IMR-90 (cell line): ENCODE data around the gene FOXP1. TPM values are rescaled to one million over a fixed set of nuclear protein-coding genes. Genes with fewer than 3 reads are reported as not detected.

Experiments used
- ATAC-seq: fragments of 200-7000 bp; cut with Tn5 transposase; 2 replicates; pipeline ENCODE4 v1.9.1; 2020; ENCODE audit warnings: low read depth, mild to moderate bottlenecking, moderate library complexity
- BruUV-seq: library from RNA; stranded (reverse); fragments of 400-500 nt; replicated peaks from 2 replicates; lab custom pipeline; 2021; lab: Mats Ljungman, UMichigan
- CTCF ChIA-PET: fragments of 300-600 bp; formaldehyde crosslinking; extraction: SDS; loops from one replicate; lab custom pipeline; 2021; ENCODE audit warnings: antibody characterized with exemption; lab: Yijun Ruan, JAX
- POLR2A ChIA-PET: fragments of 300-600 bp; sonication (Branson Sonifier 250); formaldehyde crosslinking; loops from one replicate; lab custom pipeline; 2022; ENCODE audit warnings: antibody characterized with exemption; ENCODE audit not compliant: unreplicated experiment; lab: Charles Lee
- DNase-seq: peaks from one replicate; pipeline ENCODE4 v3.0.0; 2013
- H2AFZ ChIP-seq: replicated peaks from 2 replicates; pipeline ENCODE3; 2013; ENCODE audit warnings: low read length, mild to moderate bottlenecking; ENCODE audit not compliant: poor library complexity
- H2AK5ac ChIP-seq: 2 replicates; pipeline ENCODE4 v1.6.1; 2013; ENCODE audit warnings: low read depth, low read length, inconsistent platforms
- H2AK9ac ChIP-seq: replicated peaks from 2 replicates; pipeline ENCODE3; 2013; ENCODE audit warnings: mild to moderate bottlenecking, low read depth, low read length, moderate library complexity; ENCODE audit not compliant: poor library complexity
- H2BK120ac ChIP-seq: 2 replicates; pipeline ENCODE4 v1.6.1; 2013; ENCODE audit warnings: low read depth, low read length, inconsistent platforms
- H2BK15ac ChIP-seq: 3 replicates; pipeline ENCODE4 v1.6.1; 2013; ENCODE audit warnings: low read depth, low read length, inconsistent platforms
- H2BK20ac ChIP-seq: 2 replicates; pipeline ENCODE4 v1.6.1; 2013; ENCODE audit warnings: low read depth, mild to moderate bottlenecking, inconsistent platforms, low read length, moderate library complexity
- H2BK5ac ChIP-seq: 2 replicates; pipeline ENCODE4 v1.6.1; 2013; ENCODE audit warnings: mild to moderate bottlenecking, low read depth, low read length, inconsistent platforms; ENCODE audit not compliant: poor library complexity, severe bottlenecking
- H3K14ac ChIP-seq: replicated peaks from 2 replicates; pipeline ENCODE4 v1.6.1; 2013; ENCODE audit warnings: low read depth, low read length, inconsistent platforms
- H3K18ac ChIP-seq: 2 replicates; pipeline ENCODE4 v1.6.1; 2013; ENCODE audit warnings: low read depth, low read length, control low read depth
- H3K23ac ChIP-seq: 2 replicates; pipeline ENCODE4 v1.6.1; 2013; ENCODE audit warnings: low read depth, low read length, inconsistent platforms
- H3K27ac ChIP-seq: 2 replicates; pipeline ENCODE4 v1.5.1; 2013; ENCODE audit warnings: mild to moderate bottlenecking, control low read depth, low read length; ENCODE audit not compliant: insufficient read depth
- H3K27me3 ChIP-seq: 2 replicates; pipeline ENCODE4 v1.6.1; 2013; ENCODE audit warnings: low read length; ENCODE audit not compliant: control insufficient read depth, insufficient read depth
- H3K36me3 ChIP-seq: 2 replicates; pipeline ENCODE4 v1.6.1; 2013; ENCODE audit warnings: low read length, mixed read lengths; ENCODE audit not compliant: control insufficient read depth, insufficient read depth
- H3K4ac ChIP-seq: 2 replicates; pipeline ENCODE4 v1.6.1; 2013; ENCODE audit warnings: low read depth, low read length, inconsistent platforms
- H3K4me1 ChIP-seq: 2 replicates; pipeline ENCODE4 v1.6.1; 2013; ENCODE audit warnings: low read length, mixed read lengths; ENCODE audit not compliant: control insufficient read depth, insufficient read depth
- H3K4me2 ChIP-seq: 2 replicates; pipeline ENCODE4 v1.6.1; 2013; ENCODE audit warnings: low read depth, mild to moderate bottlenecking, control low read depth, low read length, moderate library complexity
- H3K4me3 ChIP-seq: 2 replicates; pipeline ENCODE4 v1.5.1; 2013; ENCODE audit warnings: low read depth, mild to moderate bottlenecking, control low read depth, low read length, moderate library complexity; ENCODE audit not compliant: insufficient read depth
- H3K56ac ChIP-seq: 2 replicates; pipeline ENCODE4 v1.6.1; 2013; ENCODE audit warnings: low read length, inconsistent platforms; ENCODE audit not compliant: insufficient read depth; ENCODE audit errors: extremely low read depth
- H3K79me1 ChIP-seq, 2 experiments: 2 replicates each; pipeline ENCODE4 v1.6.1; 2013; ENCODE audit warnings: low read length in 2 of 2, inconsistent platforms in 1 of 2, low read depth in 1 of 2
- H3K9ac ChIP-seq: 2 replicates; pipeline ENCODE4 v1.6.1; 2013; ENCODE audit warnings: low read depth, low read length, control low read depth
- H3K9me1 ChIP-seq: 2 replicates; pipeline ENCODE4 v1.6.1; 2013; ENCODE audit warnings: low read length, inconsistent platforms; ENCODE audit not compliant: insufficient read depth
- H3K9me3 ChIP-seq: 2 replicates; pipeline ENCODE4 v1.6.1; 2013; ENCODE audit warnings: low read length; ENCODE audit not compliant: control insufficient read depth, insufficient read depth
- H4K20me1 ChIP-seq: 2 replicates; pipeline ENCODE4 v1.6.1; 2013; ENCODE audit warnings: low read length, inconsistent platforms; ENCODE audit not compliant: insufficient read depth
- H4K5ac ChIP-seq: 2 replicates; pipeline ENCODE4 v1.6.1; 2013; ENCODE audit warnings: mild to moderate bottlenecking, low read depth, low read length, control low read depth
- H4K8ac ChIP-seq, 2 experiments: 2 replicates each; pipeline ENCODE4 v1.6.1; 2013; ENCODE audit warnings: low read depth in 2 of 2, low read length in 2 of 2, control low read depth in 1 of 2, inconsistent platforms in 1 of 2
- H4K91ac ChIP-seq: 2 replicates; pipeline ENCODE4 v1.6.1; 2013; ENCODE audit warnings: low read depth, low read length, inconsistent platforms; ENCODE audit not compliant: insufficient read depth
- BHLHE40 ChIP-seq: fragments of 150-350 bp; IDR thresholded peaks from 2 replicates; pipeline ENCODE4 v1.6.1; 2016; ENCODE audit warnings: mild to moderate bottlenecking, low read depth, low read length
- MXI1 ChIP-seq: IDR thresholded peaks from 2 replicates; pipeline ENCODE4 v1.6.1; 2012; ENCODE audit warnings: low read depth, mild to moderate bottlenecking, low read length, moderate library complexity, borderline replicate concordance
- NFE2L2 ChIP-seq: fragments of 150-350 bp; IDR thresholded peaks from 2 replicates; pipeline ENCODE4 v1.6.1; 2016; ENCODE audit warnings: low read depth, mild to moderate bottlenecking, low read length
- POLR2A ChIP-seq: IDR thresholded peaks from 2 replicates; pipeline ENCODE4 v1.6.1; 2012; ENCODE audit warnings: mild to moderate bottlenecking, low read depth, low read length
- RAD21 ChIP-seq: IDR thresholded peaks from 2 replicates; pipeline ENCODE4 v1.6.1; 2012; ENCODE audit warnings: low read length, improper control_type of control experiment
- RCOR1 ChIP-seq: IDR thresholded peaks from 2 replicates; pipeline ENCODE4 v1.6.1; 2012; ENCODE audit warnings: mild to moderate bottlenecking, low read length, improper control_type of control experiment; ENCODE audit not compliant: insufficient replicate concordance
- RFX5 ChIP-seq: IDR thresholded peaks from 2 replicates; pipeline ENCODE4 v1.8.0; 2012; ENCODE audit warnings: low read depth, mild to moderate bottlenecking, low read length, moderate library complexity
- SMC3 ChIP-seq: fragments of 150-350 bp; IDR thresholded peaks from 2 replicates; pipeline ENCODE4 v1.6.1; 2016; ENCODE audit warnings: low read depth, mild to moderate bottlenecking, antibody characterized with exemption, low read length, moderate library complexity
- WGBS, 2 experiments: methylation state at CpG; one replicate each; pipeline versions ENCODE4 v1.1.5 to v1.1.7; 2013; ENCODE audit warnings: missing lambda C conversion rate in 2 of 2; ENCODE audit not compliant: insufficient read length in 1 of 2; ENCODE audit errors: extremely low coverage in 2 of 2; 5-methylcytosine and 5-hydroxymethylcytosine counted together
- dilution Hi-C: fragments of 300-500 bp; cut with HindIII; formaldehyde crosslinking; loops from one replicate; pipeline ENCODE4 v1.14.3; 2018; ENCODE audit warnings: low sequenced_read_pairs; ENCODE audit not compliant: unreplicated experiment
- in situ Hi-C: fragments of 300-500 bp; cut with MboI; formaldehyde crosslinking; loops from 3 replicates; pipeline ENCODE4 v1.14.3; 2019; ENCODE audit warnings: low sequenced_read_pairs, inconsistent platforms, mixed read lengths
- intact Hi-C: fragments of 100-400 bp; cut with micrococcal nuclease; formaldehyde crosslinking; loops from 2 replicates; pipeline ENCODE4 v1.10.0; 2022
- polyA plus RNA-seq, 3 experiments: library from polyadenylated mRNA; depleted of rRNA; stranded (reverse); fragments of >200 nt; gene quantifications; 2 replicates each; pipeline ENCODE4 v1.2.3, GENCODE V29; 2012; ENCODE audit warnings: low replicate concordance in 1 of 3
- total RNA-seq: library from RNA; depleted of rRNA; stranded (reverse); fragments of >200 nt; gene quantifications from 2 replicates; pipeline ENCODE4 v1.2.3, GENCODE V29; 2012
- TF ChIP-seq, protein P1 (sequence below): fragments of 150-350 bp; IDR thresholded peaks from 2 replicates; pipeline ENCODE4 v1.6.1; 2017; ENCODE audit warnings: mild to moderate bottlenecking, antibody characterized with exemption, low read length, low read depth
- TF ChIP-seq, protein P2 (sequence below): conservative IDR thresholded peaks from 2 replicates; pipeline ENCODE4 v1.5.1; 2012; ENCODE audit warnings: mild to moderate bottlenecking, low read depth, low read length, improper control_type of control experiment

The FOXP1 gene
- total and polyA plus RNA-seq, 2 of the 4 experiments (the other 2 are of a cell fraction): 37.0 to 132 TPM

DNA sequence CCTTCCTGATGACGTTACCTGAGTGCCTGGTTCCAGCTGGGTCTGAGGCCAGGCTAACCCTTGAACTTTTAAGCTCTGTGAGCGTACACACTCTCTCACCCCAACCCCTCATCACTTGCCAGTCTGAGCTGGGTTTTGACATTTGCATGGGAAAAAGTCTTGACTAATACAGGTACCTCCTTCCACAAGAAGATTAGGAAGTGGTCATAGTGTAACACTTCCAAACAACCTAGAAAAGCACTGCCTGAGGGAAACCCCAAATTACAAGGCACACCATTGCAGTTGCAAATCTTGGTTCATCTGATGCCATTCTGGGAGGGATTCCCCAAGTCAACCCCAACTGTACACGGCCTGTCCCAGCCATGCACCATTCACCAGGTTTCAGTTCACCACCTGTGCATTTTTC, 499.8 kb downstream of the FOXP1 start:
- H3K36me3 ChIP-seq: 0 out of 2 replicates have a peak, but pooled peaks cover 1% of the 10 kb centered on the region
- H3K9me1 ChIP-seq: peaks cover 15% of the 10 kb centered on the region
- no peak overlapping the region for H4K5ac ChIP-seq
- intact Hi-C loops: no loop called here
- H4K20me1 ChIP-seq: peaks cover 10% of the 10 kb centered on the region; the same call in 1 of the 2 replicates
- WGBS, 2 experiments: 100% methylated on average over 1 of the region's 3 CpGs; no CpG with 5 or more reads in 1 of the 2 experiments
- ATAC-seq (no peak), DNase-seq (no peak)
- 0 out of 3 replicates have a peak overlapping the region, but pooled peaks have one; percentile 10 for H2BK15ac ChIP-seq
- H4K8ac ChIP-seq: no peak overlapping the region
- no peak overlapping the region for H3K18ac ChIP-seq
- H4K91ac ChIP-seq: peak overlapping the region; percentile 2; the same call in 1 of the 2 replicates
- dilution Hi-C loops: no loop called here
- H2BK20ac ChIP-seq: peak overlapping the region; percentile 57
- peak overlapping the region; percentile 52 for H3K4ac ChIP-seq
- POLR2A ChIA-PET: no interaction called here
- no peaks in the 10 kb centered on the region for H3K9me3 ChIP-seq
- no peak overlapping the region for H2AK9ac ChIP-seq
- no peak overlapping the region for H3K9ac ChIP-seq
- H3K56ac ChIP-seq: no peak overlapping the region
- TF ChIP-seq BHLHE40 (no peak), RAD21 (no peak), POLR2A (no peak), NFE2L2 (no peak), SMC3 (no peak), RCOR1 (no peak), RFX5 (no peak), MXI1 (no peak)
- TF ChIP-seq, protein P1, sequence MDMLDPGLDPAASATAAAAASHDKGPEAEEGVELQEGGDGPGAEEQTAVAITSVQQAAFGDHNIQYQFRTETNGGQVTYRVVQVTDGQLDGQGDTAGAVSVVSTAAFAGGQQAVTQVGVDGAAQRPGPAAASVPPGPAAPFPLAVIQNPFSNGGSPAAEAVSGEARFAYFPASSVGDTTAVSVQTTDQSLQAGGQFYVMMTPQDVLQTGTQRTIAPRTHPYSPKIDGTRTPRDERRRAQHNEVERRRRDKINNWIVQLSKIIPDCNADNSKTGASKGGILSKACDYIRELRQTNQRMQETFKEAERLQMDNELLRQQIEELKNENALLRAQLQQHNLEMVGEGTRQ: no peak
- TF ChIP-seq, protein P2, sequence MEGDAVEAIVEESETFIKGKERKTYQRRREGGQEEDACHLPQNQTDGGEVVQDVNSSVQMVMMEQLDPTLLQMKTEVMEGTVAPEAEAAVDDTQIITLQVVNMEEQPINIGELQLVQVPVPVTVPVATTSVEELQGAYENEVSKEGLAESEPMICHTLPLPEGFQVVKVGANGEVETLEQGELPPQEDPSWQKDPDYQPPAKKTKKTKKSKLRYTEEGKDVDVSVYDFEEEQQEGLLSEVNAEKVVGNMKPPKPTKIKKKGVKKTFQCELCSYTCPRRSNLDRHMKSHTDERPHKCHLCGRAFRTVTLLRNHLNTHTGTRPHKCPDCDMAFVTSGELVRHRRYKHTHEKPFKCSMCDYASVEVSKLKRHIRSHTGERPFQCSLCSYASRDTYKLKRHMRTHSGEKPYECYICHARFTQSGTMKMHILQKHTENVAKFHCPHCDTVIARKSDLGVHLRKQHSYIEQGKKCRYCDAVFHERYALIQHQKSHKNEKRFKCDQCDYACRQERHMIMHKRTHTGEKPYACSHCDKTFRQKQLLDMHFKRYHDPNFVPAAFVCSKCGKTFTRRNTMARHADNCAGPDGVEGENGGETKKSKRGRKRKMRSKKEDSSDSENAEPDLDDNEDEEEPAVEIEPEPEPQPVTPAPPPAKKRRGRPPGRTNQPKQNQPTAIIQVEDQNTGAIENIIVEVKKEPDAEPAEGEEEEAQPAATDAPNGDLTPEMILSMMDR: no peak
- H3K27me3 ChIP-seq: no peaks in the 10 kb centered on the region
- peak overlapping the region; percentile 36; the same call in 1 of the 2 replicates for H2AK5ac ChIP-seq
- no peak overlapping the region for H3K27ac ChIP-seq
- CTCF ChIA-PET: no interaction called here
- no peak overlapping the region for H3K4me2 ChIP-seq
- peak overlapping the region; percentile 82; the same call in 1 of the 2 replicates for H3K23ac ChIP-seq
- H3K4me3 ChIP-seq: no peak overlapping the region
- peaks cover 50 to 78% of the 10 kb centered on the region in 2 experiments for H3K79me1 ChIP-seq
- peaks cover 10% of the 10 kb centered on the region for H3K4me1 ChIP-seq
- H2BK120ac ChIP-seq: peak overlapping the region; percentile 64
- no peak overlapping the region for H2AFZ ChIP-seq
- H3K14ac ChIP-seq: peak overlapping the region; percentile 76; the same call in 1 of the 2 replicates
- in situ Hi-C loops: no loop called here
- no TSS peak for BruUV-seq
- no peak overlapping the region for H2BK5ac ChIP-seq
